IMR-90 (cell line): ENCODE results near the gene PPP1R16B. TPM values are rescaled to one million over a fixed set of nuclear protein-coding genes. Genes with fewer than 3 reads are reported as not detected.
"Not testable (repeated sequence)": the region's sequence is repeated elsewhere in the genome, so short reads cannot be mapped to it uniquely, and the experiment has no call there.

Source experiments
- ATAC-seq: fragments of 200-7000 bp; cut with Tn5 transposase; 2 replicates; pipeline ENCODE4 v1.9.1; 2020; ENCODE audit warnings: low read depth, mild to moderate bottlenecking, moderate library complexity
- BruUV-seq: library from RNA; stranded (reverse); fragments of 400-500 nt; replicated peaks from 2 replicates; lab custom pipeline; 2021; lab: Mats Ljungman, UMichigan
- CTCF ChIA-PET: fragments of 300-600 bp; formaldehyde crosslinking; extraction: SDS; loops from one replicate; lab custom pipeline; 2021; ENCODE audit warnings: antibody characterized with exemption; lab: Yijun Ruan, JAX
- POLR2A ChIA-PET: fragments of 300-600 bp; sonication (Branson Sonifier 250); formaldehyde crosslinking; loops from one replicate; lab custom pipeline; 2022; ENCODE audit warnings: antibody characterized with exemption; ENCODE audit not compliant: unreplicated experiment; lab: Charles Lee
- DNase-seq: peaks from one replicate; pipeline ENCODE4 v3.0.0; 2013
- H2AFZ ChIP-seq: replicated peaks from 2 replicates; pipeline ENCODE3; 2013; ENCODE audit warnings: low read length, mild to moderate bottlenecking; ENCODE audit not compliant: poor library complexity
- H2AK5ac ChIP-seq: 2 replicates; pipeline ENCODE4 v1.6.1; 2013; ENCODE audit warnings: low read depth, low read length, inconsistent platforms
- H2AK9ac ChIP-seq: replicated peaks from 2 replicates; pipeline ENCODE3; 2013; ENCODE audit warnings: mild to moderate bottlenecking, low read depth, low read length, moderate library complexity; ENCODE audit not compliant: poor library complexity
- H2BK120ac ChIP-seq: 2 replicates; pipeline ENCODE4 v1.6.1; 2013; ENCODE audit warnings: low read depth, low read length, inconsistent platforms
- H2BK15ac ChIP-seq: 3 replicates; pipeline ENCODE4 v1.6.1; 2013; ENCODE audit warnings: low read depth, low read length, inconsistent platforms
- H2BK20ac ChIP-seq: 2 replicates; pipeline ENCODE4 v1.6.1; 2013; ENCODE audit warnings: low read depth, mild to moderate bottlenecking, inconsistent platforms, low read length, moderate library complexity
- H2BK5ac ChIP-seq: 2 replicates; pipeline ENCODE4 v1.6.1; 2013; ENCODE audit warnings: mild to moderate bottlenecking, low read depth, low read length, inconsistent platforms; ENCODE audit not compliant: poor library complexity, severe bottlenecking
- H3K14ac ChIP-seq: replicated peaks from 2 replicates; pipeline ENCODE4 v1.6.1; 2013; ENCODE audit warnings: low read depth, low read length, inconsistent platforms
- H3K18ac ChIP-seq: 2 replicates; pipeline ENCODE4 v1.6.1; 2013; ENCODE audit warnings: low read depth, low read length, control low read depth
- H3K23ac ChIP-seq: 2 replicates; pipeline ENCODE4 v1.6.1; 2013; ENCODE audit warnings: low read depth, low read length, inconsistent platforms
- H3K27ac ChIP-seq: 2 replicates; pipeline ENCODE4 v1.5.1; 2013; ENCODE audit warnings: mild to moderate bottlenecking, control low read depth, low read length; ENCODE audit not compliant: insufficient read depth
- H3K27me3 ChIP-seq: 2 replicates; pipeline ENCODE4 v1.6.1; 2013; ENCODE audit warnings: low read length; ENCODE audit not compliant: control insufficient read depth, insufficient read depth
- H3K36me3 ChIP-seq: 2 replicates; pipeline ENCODE4 v1.6.1; 2013; ENCODE audit warnings: low read length, mixed read lengths; ENCODE audit not compliant: control insufficient read depth, insufficient read depth
- H3K4ac ChIP-seq: 2 replicates; pipeline ENCODE4 v1.6.1; 2013; ENCODE audit warnings: low read depth, low read length, inconsistent platforms
- H3K4me1 ChIP-seq: 2 replicates; pipeline ENCODE4 v1.6.1; 2013; ENCODE audit warnings: low read length, mixed read lengths; ENCODE audit not compliant: control insufficient read depth, insufficient read depth
- H3K4me2 ChIP-seq: 2 replicates; pipeline ENCODE4 v1.6.1; 2013; ENCODE audit warnings: low read depth, mild to moderate bottlenecking, control low read depth, low read length, moderate library complexity
- H3K4me3 ChIP-seq: 2 replicates; pipeline ENCODE4 v1.5.1; 2013; ENCODE audit warnings: low read depth, mild to moderate bottlenecking, control low read depth, low read length, moderate library complexity; ENCODE audit not compliant: insufficient read depth
- H3K56ac ChIP-seq: 2 replicates; pipeline ENCODE4 v1.6.1; 2013; ENCODE audit warnings: low read length, inconsistent platforms; ENCODE audit not compliant: insufficient read depth; ENCODE audit errors: extremely low read depth
- H3K79me1 ChIP-seq, 2 experiments: 2 replicates each; pipeline ENCODE4 v1.6.1; 2013; ENCODE audit warnings: low read length in 2 of 2, inconsistent platforms in 1 of 2, low read depth in 1 of 2
- H3K9ac ChIP-seq: 2 replicates; pipeline ENCODE4 v1.6.1; 2013; ENCODE audit warnings: low read depth, low read length, control low read depth
- H3K9me1 ChIP-seq: 2 replicates; pipeline ENCODE4 v1.6.1; 2013; ENCODE audit warnings: low read length, inconsistent platforms; ENCODE audit not compliant: insufficient read depth
- H3K9me3 ChIP-seq: 2 replicates; pipeline ENCODE4 v1.6.1; 2013; ENCODE audit warnings: low read length; ENCODE audit not compliant: control insufficient read depth, insufficient read depth
- H4K20me1 ChIP-seq: 2 replicates; pipeline ENCODE4 v1.6.1; 2013; ENCODE audit warnings: low read length, inconsistent platforms; ENCODE audit not compliant: insufficient read depth
- H4K5ac ChIP-seq: 2 replicates; pipeline ENCODE4 v1.6.1; 2013; ENCODE audit warnings: mild to moderate bottlenecking, low read depth, low read length, control low read depth
- H4K8ac ChIP-seq, 2 experiments: 2 replicates each; pipeline ENCODE4 v1.6.1; 2013; ENCODE audit warnings: low read depth in 2 of 2, low read length in 2 of 2, control low read depth in 1 of 2, inconsistent platforms in 1 of 2
- H4K91ac ChIP-seq: 2 replicates; pipeline ENCODE4 v1.6.1; 2013; ENCODE audit warnings: low read depth, low read length, inconsistent platforms; ENCODE audit not compliant: insufficient read depth
- CEBPB ChIP-seq: IDR thresholded peaks from 2 replicates; pipeline ENCODE4 v1.6.1; 2012; ENCODE audit warnings: low read depth, low read length, improper control_type of control experiment
- MAZ ChIP-seq: IDR thresholded peaks from 2 replicates; pipeline ENCODE4 v1.6.1; 2012; ENCODE audit warnings: low read depth, mild to moderate bottlenecking, low read length, improper control_type of control experiment, moderate library complexity, borderline replicate concordance
- WGBS, 2 experiments: methylation state at CpG; one replicate each; pipeline versions ENCODE4 v1.1.5 to v1.1.7; 2013; ENCODE audit warnings: missing lambda C conversion rate in 2 of 2; ENCODE audit not compliant: insufficient read length in 1 of 2; ENCODE audit errors: extremely low coverage in 2 of 2; 5-methylcytosine and 5-hydroxymethylcytosine counted together
- dilution Hi-C: fragments of 300-500 bp; cut with HindIII; formaldehyde crosslinking; loops from one replicate; pipeline ENCODE4 v1.14.3; 2018; ENCODE audit warnings: low sequenced_read_pairs; ENCODE audit not compliant: unreplicated experiment
- in situ Hi-C: fragments of 300-500 bp; cut with MboI; formaldehyde crosslinking; loops from 3 replicates; pipeline ENCODE4 v1.14.3; 2019; ENCODE audit warnings: low sequenced_read_pairs, inconsistent platforms, mixed read lengths
- intact Hi-C: fragments of 100-400 bp; cut with micrococcal nuclease; formaldehyde crosslinking; loops from 2 replicates; pipeline ENCODE4 v1.10.0; 2022
- polyA plus RNA-seq, 3 experiments: library from polyadenylated mRNA; depleted of rRNA; stranded (reverse); fragments of >200 nt; gene quantifications; 2 replicates each; pipeline ENCODE4 v1.2.3, GENCODE V29; 2012; ENCODE audit warnings: low replicate concordance in 1 of 3
- total RNA-seq: library from RNA; depleted of rRNA; stranded (reverse); fragments of >200 nt; gene quantifications from 2 replicates; pipeline ENCODE4 v1.2.3, GENCODE V29; 2012

Gene PPP1R16B
- total and polyA plus RNA-seq, 2 of the 4 experiments (the other 2 are of a cell fraction) = not detected

- no peak overlapping the region for H4K5ac ChIP-seq
- H3K4me3 ChIP-seq = no peak overlapping the region
- dilution Hi-C loops = no loop called here
- no peak overlapping the region for H3K56ac ChIP-seq
- BruUV-seq = no TSS peak
- H2BK5ac ChIP-seq = no peak overlapping the region
- H4K8ac ChIP-seq = no peak overlapping the region
- ATAC-seq (no peak), DNase-seq (no peak)
- H4K91ac ChIP-seq = no peak overlapping the region
- no peak overlapping the region for H3K23ac ChIP-seq
- no peak overlapping the region for H2AFZ ChIP-seq
- no peaks in the 10 kb centered on the region for H3K36me3 ChIP-seq
- no peak overlapping the region for H2AK5ac ChIP-seq
- H3K14ac ChIP-seq = no peak overlapping the region
- CTCF ChIA-PET = no interaction called here
- intact Hi-C loops = no loop called here
- H2BK120ac ChIP-seq = no peak overlapping the region
- no peak overlapping the region for H2BK15ac ChIP-seq
- no peak overlapping the region for H3K4me2 ChIP-seq
- H3K79me1 ChIP-seq = no peaks in the 10 kb centered on the region
- H2BK20ac ChIP-seq = no peak overlapping the region
- H3K9me1 ChIP-seq = no peaks in the 10 kb centered on the region
- H3K4me1 ChIP-seq = no peaks in the 10 kb centered on the region
- H3K4ac ChIP-seq = no peak overlapping the region
- no peak overlapping the region for H3K18ac ChIP-seq
- no peaks in the 10 kb centered on the region; the same call in none of the 2 replicates for H3K27me3 ChIP-seq
- in situ Hi-C loops = no loop called here
- TF ChIP-seq CEBPB (no peak), MAZ (no peak)
- no peaks in the 10 kb centered on the region for H4K20me1 ChIP-seq
- POLR2A ChIA-PET = interaction anchor here (0.6 to 0.8 kb wide), 2 partner anchors 19 to 316 kb away, joined by 4 to 17 read pairs; no protein-coding TSS in a partner anchor
- H2AK9ac ChIP-seq = no peak overlapping the region
- no peaks in the 10 kb centered on the region for H3K9me3 ChIP-seq
- H3K27ac ChIP-seq = no peak overlapping the region
- 65% methylated on average over 3 of the region's 9 CpGs; no CpG with 5 or more reads in 1 of the 2 experiments for WGBS, 2 experiments
- no peak overlapping the region for H3K9ac ChIP-seq
Observed at GRCh38 chr20:38859070-38859690, 53.7 kb downstream of the PPP1R16B start.

GRCh38 chr20:38859857-38860256, 54.4 kb downstream of the PPP1R16B start:
- H3K9me1 ChIP-seq, in situ Hi-C loops, H3K36me3 ChIP-seq, H2BK120ac ChIP-seq, H3K79me1 ChIP-seq, H3K56ac ChIP-seq, H3K9ac ChIP-seq, H2AFZ ChIP-seq, dilution Hi-C loops, H2BK5ac ChIP-seq, H4K91ac ChIP-seq, H3K4me1 ChIP-seq, intact Hi-C loops, H4K5ac ChIP-seq, H3K4me3 ChIP-seq, DNase-seq, H3K14ac ChIP-seq, H4K8ac ChIP-seq, H2AK5ac ChIP-seq, H3K27me3 ChIP-seq, H2BK20ac ChIP-seq, H2BK15ac ChIP-seq, H3K27ac ChIP-seq, H3K4me2 ChIP-seq, H3K18ac ChIP-seq, H2AK9ac ChIP-seq, H3K9me3 ChIP-seq, H4K20me1 ChIP-seq, H3K4ac ChIP-seq, H3K23ac ChIP-seq, ATAC-seq, BruUV-seq: not testable (repeated sequence)
- WGBS, 2 experiments = no CpG with 5 or more reads among the region's 4 CpGs
- POLR2A ChIA-PET = interaction anchor here (0.6 to 0.8 kb wide), 2 partner anchors 20 to 317 kb away, joined by 4 to 17 read pairs; no protein-coding TSS in a partner anchor
- CTCF ChIA-PET = interaction anchor here (0.6 kb wide), 1 partner anchor 185 kb away, joined by 3 read pairs; no protein-coding TSS in a partner anchor
